HG03457 (cell line): ENCODE results near the gene GPR141.
A peak's percentile ranks its signal among the peaks of the same experiment; 100 is the strongest.

ENCODE experiments used
- ATAC-seq: cut with Tn5 transposase; IDR thresholded peaks from one replicate; pipeline ENCODE4 v1.9.1; 2021; ENCODE audit warnings: moderate number of reproducible peaks; ENCODE audit not compliant: unreplicated experiment

The GPR141 gene, protein sequence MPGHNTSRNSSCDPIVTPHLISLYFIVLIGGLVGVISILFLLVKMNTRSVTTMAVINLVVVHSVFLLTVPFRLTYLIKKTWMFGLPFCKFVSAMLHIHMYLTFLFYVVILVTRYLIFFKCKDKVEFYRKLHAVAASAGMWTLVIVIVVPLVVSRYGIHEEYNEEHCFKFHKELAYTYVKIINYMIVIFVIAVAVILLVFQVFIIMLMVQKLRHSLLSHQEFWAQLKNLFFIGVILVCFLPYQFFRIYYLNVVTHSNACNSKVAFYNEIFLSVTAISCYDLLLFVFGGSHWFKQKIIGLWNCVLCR

DNA sequence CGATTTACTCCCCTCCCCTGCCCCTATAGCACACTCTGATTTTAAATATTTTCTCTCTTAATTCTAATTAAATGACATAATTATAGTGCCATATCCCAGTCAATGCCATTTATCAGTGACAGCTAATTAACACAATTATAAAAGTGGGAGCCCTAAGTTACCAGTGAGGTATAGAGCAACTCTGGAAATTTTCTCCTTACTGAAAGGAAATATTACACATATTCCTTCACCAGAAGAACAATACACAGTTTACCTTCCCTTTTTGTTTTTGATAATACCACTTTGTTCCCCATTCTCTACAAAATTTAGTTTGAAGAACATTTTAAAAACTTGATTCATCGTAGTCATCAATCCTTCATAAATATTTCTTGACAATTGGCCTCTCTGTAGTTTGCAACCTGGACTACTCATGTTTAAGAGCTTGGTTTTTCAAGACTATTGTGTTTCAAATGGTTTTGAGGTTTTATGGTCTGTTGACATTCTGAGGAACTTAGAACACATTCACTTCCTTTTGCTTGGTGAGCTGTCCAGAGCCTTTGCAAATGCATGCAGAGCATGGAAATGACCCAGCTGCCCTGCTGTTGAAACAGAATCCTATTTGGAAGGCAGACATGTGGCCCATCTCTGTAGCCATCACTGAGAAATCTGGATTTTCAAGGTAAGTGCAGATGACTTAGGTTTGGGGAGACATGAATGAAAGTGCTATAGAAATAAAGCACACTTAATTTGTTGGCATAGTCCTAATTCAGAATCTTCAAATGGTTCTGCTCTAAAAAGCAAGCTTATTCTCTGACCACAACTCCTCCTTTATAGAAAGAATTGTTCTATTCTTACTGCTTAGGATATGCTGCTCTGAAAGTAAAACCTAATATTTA is at the start of gene GPR141:
GPR141 (plus strand) TSS at position 521 of the 875 bp plus-strand sequence. CDS start 56,628 bp downstream, outside the sequence.
- ATAC-seq: peak; percentile 91

DNA sequence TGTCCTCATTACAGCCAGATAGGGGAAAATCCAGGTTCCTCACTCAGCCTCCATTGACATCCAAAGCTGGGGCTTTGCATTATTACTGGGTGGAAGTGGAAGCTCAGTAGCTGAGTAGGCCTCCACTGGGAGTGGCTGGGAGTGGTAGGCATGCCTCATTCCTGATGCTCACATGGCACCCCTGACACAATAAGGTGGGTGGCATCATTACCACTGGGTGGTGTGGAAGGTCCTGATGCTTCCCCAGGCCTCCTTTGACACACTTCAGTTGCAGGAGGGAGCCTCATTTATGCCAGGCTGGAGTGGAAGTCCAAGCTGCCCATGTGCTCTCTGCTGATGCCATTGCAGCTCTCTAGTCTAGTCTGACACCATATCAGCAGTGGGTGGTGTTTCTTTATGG is 48.2 kb upstream of the GPR141 start:
- no peak for ATAC-seq

DNA sequence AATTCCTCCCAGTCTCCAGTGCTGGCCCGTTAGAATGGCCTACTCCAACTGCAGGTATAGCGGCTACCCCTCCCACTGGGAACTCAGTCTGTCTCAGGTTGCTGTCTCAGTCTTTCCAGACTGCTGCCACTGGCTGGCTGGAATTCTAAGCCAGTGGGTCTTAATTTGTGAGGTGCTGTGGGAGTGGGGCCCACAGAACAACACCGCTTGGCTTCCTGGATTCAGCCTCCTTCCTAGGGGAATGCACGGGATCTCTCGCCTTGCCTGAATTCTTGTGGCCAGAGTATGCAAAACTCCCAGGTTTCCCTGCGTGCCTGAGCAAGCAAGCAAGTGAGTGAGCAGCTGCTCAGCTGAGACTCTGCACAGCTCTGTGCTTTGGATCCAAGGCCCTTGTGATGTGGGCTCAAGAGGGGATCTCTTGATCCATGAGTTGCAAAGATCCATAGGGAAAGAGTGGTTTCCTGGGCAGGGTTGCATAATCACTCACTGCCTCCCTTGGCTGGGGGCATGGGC is 41.5 kb upstream of the GPR141 start:
- no peak for ATAC-seq

DNA sequence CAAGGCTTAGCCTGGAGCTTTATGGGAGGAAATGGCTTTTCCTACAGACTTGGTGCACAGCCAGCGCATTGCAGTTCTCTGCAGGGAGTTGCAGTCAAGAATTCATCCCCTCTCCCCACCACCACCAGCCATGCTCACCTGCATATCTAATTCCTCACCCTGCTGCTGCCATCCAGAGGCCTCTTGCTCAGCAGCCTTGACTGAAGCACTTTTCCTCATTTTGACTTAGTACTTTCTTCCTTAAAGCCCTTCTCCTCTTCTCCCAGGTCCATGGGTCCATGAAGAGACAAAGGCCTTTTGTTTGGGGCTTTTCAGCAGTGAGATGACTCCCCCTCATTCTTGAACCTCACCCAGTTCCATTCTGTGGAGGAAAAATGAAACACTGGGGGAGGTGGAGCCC is 39.7 kb upstream of the GPR141 start:
- ATAC-seq: no peak

DNA sequence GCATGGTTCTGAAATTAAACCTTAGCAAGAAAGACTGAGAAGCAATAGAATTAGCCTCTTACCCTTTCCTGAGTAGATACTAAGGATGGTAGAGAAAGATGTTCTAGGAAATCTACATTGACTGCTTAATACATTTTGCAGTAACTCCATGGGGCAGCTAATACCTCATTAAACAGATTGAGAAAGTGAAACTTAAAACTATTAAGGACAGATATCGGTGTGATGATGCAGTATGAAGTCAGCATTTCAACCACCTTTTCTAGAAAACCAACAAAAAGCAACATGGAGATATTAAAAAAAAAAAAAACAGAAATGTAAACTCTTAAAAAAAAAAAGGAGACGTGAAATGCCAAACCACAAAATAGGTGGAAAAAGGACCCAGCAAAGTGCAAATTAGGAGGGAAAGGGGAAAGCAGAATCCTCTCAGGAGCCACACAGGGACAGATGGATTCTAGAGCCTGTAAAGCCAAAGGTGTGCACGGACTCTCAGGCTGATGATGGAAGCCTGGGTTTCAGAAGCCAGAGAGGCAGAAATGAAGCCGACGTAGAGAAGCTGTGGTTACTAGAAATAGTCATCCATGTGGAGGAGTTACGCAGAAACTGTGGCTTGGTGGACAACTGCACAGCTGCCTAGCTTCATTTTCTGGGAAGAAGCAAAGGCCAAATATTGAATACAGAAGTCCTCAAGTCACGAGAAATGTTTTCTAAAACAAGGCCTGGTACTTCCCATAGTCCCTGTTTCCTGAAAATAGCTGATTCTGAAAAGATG is 38.1 kb upstream of the GPR141 start:
- no peak for ATAC-seq

DNA sequence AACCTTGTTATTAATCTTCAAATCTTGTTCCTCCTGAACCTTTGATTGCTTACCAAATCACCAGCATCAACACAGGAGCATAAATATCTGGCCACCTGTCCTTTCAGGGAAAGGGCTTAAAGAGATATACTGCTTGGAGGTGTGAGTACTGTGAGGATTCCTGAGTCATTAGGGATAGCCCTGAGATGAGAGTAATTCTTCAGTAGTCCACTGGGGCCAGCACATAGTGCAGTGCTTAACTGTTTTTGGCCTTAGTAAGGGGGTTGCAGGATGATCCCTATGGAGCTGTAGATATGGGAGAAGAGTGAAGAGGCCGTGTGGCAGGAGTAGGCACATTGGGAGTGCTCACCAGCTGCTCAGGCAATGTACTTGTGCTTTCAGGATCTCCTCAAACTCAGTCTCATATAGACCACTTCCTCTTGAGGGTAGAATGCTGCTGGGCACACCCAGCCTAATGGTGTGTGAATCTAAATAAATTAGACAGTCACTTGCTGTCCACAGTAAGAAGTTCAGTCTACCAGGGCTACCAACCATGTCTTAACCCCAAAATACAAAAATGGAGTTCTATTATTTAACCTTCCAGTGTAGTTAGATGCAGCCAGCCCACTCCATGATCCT is 26.5 kb upstream of the GPR141 start:
- peak; percentile 94 for ATAC-seq

DNA sequence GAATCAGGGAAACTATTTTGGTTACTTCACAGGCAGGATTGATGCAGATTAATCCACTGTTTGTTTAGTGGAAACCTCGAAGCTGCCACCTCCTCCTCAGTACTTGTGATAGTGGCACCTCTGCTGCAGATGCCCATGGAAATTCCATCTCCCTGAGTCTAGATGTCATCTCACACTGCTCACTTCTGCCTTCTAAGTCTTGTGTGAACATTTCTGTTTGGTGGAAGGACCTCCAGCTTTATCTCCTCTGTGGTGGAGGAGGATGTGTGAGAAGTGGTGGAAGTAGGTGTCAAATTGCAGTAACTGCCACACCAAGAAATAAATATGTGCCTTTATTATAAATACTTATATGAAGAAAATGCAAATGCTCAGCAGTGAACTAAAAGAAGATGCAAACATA is 25.8 kb upstream of the GPR141 start:
- no peak for ATAC-seq

DNA sequence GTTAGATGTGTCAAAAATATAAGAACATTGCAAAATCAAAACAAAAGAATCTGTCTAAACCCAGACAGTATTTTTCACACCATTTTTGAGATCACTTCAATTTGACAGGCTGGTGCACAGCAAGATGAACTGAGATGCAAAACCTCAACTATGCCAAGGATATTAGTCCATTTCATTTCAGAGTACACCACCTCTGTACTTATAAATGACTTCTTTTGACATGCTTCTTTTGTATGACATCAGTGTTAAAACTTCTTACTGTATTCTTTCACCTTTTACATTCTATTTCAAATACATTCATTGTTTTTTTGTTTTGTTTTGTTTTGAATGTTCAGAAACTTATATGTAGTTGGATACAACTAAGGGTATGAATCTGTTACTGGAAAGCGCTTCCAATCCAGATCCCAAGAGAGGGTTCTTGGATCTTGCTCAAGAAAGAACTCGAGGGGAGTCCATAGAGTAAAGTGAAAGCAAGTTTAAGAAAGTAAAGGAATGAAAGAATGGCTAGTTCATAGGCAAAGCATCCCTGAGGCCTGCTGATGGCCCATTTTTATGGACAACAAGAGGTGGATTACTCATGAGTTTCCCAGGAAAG is 23.5 kb upstream of the GPR141 start:
- no peak for ATAC-seq

DNA sequence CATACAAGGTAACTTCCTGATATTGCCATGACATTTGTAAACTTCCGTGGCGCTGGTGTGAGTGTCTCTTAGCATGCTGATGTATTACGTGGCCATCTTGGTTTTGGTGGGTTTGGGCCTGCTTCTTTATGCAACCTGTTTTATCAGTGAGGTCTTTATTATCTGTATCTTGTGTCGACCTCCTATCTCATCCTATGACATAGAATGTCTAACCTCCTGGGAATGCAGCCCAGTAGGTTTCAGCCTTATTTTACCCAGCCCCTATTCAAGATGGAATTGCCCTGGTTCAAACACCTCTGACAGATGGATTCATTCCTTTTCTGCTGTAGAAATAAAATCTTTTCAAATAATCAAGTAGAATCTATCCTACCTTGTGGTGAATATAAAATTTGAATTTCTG is 23.0 kb upstream of the GPR141 start:
- no peak for ATAC-seq

DNA sequence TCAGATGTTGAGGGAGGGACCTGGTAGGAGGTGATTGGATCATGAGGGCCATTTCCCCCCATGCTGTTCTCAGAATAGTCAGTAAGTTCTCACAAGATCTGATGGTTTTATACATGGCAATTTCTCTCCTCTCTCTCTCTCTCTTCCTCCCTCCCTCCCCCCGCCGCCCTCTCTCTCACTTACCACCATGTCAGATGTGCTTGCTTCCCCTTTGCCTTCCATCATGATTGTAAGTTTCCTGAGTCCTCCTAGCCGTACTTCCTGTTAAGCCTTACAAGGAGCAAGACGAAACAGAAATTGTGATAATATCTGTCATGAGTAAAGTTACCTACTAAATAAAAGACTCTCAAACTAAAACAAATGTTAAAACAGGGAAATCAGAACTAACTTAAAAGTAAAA is 19.9 kb upstream of the GPR141 start:
- no peak for ATAC-seq

DNA sequence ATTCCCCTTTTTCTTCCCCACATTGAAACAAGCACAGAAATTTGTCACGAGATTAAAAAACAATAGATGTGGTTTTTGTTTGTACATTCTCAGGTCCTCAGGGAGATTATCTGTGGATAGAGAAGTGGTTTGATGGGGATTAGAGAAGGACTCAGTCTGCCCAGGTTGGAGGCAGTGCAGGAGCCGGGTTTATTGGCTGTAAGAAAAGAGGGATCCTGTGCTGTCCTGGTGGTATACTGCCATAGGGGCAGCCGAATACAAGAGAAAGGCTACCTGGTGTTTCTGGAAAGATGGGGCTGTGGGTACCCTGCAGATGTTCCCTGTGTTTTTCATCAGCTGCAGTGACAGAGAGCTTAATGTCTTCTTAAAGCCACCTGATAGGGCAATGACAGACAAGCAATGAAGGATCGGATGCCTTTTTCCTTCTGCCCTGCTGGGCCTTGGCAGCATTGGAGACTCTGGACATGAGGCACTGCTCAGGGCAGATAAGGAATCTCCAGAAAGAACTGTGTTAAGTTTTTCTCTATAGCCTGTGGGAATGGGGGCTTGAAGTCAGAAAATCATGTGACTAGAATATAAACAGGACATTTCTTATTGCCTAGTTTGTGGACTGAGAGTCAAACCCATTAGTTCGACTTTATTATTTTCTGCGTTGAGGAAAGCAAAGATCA is 18.1 kb upstream of the GPR141 start:
- ATAC-seq: no peak

DNA sequence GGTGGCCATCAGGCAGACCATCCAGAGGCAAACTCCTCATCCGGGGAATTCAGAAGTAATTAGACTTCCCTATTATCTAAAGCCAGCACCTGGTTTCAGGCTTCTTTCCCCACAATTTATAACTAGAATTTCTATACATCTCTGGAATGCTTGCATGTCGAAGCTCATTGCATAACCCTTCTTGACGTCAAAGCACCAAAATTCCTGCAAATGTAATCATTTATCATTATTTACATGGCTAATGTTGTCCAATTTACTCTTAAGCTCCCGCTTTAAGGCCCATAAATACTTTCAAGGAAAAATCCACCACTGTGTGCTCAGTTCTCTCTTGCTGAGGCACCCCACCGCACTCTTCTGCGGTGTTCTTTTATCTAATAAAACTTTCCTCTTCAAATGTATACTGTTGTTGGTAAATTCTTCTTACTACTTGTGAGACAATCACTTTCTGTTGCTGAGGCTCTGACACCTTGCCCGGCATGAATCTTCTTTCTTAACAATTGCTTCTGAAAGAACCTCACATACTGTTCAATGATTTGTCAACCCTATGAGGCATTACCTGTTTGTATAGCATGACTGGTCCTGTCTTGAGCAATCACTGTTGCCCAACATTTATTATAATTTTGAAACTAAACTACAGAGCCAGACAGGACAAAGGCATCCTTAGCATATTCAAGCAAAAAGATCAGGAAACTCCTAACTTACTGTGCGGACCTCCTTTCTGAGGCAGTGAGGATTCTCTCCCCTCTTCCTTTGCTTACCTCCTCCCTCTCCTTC is 17.4 kb upstream of the GPR141 start:
- no peak for ATAC-seq

DNA sequence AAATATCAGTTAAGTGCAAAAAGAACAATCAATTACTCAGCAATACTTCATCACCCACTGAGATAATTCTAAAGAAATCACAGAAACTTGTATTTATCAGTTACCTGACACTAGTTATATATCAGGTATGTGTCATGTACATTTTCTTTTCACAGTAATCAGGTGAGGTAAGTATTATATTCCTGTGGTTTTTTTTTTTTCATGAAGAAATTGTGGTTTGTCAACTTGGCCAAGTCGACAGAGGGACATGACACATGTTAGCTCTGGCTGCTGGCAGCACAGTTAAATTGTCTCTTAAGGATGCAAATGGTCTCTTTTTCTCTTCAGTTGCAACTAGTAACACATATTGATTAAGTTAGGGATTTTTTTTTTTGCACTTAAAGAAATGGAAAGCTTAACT is 13.7 kb upstream of the GPR141 start:
- no peak for ATAC-seq

DNA sequence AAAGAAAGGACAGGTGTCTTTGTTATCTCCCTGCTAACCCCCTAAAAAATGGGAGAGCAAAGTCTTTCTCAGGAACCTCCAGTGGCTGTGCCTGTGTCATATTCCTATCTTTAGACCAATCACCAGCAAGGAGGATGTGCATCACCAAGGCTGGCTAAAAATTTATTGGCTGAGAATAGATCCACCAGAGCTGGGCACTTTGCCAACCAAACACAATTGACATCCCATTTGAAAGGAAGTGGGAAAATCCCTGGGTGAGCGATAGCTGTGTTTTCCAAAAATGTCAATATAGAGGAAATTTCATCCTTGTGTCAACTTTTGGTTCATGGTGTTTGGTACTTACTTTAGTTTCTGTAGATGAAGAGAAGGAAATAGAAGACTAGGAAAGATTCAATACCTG is 13.1 kb upstream of the GPR141 start:
- ATAC-seq: no peak

DNA sequence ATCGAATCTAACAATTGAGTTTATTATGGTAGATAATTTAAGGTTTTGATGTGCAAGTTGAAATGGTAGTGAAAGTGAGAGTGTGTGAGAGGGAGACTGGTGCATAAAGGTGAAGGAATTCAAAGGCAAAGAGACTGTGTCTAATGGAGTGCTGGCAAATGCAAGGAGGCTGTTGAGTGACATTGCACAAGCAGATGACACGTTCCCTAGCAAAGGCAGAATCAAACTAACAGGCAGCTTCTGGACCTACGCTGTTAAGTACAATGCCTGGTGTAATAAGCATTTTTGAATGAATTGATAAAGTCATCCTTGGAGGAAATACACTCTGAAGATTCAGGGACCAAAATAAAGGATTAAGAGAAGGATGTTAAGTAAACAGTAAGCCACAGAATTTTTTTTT is 11.7 kb upstream of the GPR141 start:
- ATAC-seq: no peak

DNA sequence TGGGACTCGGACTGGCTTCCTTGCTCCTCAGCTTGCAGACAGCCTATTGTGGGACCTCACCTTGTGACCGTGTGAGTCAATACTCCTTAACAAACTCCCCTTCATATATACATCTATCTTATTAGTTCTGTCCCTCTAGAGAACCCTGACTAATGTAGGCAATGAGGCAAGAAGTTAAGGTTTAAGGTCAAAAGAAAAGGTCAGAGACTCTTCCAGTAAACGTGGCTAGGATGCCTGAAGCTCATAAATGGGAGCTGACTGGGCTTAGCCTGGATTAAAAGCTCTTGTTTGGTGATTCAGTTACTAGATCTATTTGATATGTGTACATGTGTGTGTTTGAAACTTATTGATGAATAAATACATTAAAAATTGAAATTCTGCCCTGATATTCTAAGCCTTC is 10.6 kb upstream of the GPR141 start:
- no peak for ATAC-seq

DNA sequence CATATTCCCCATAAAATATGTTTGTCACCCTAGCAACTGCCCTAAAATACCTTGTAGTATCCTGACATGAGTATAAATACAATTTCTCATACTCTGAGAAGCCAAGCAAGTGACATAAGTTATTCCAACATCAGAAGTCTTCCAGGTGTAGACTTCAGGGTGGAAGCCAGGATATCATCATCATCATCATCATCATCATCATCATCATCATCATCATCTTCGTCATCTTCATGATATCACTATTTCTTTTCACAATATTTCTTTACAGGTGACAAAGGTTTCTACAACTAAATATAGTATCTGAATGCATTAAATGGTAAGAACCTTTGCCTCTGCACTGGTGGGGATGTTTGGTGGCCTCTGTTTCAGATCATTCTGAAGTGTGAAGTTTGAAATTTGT is 10.0 kb upstream of the GPR141 start:
- no peak for ATAC-seq

DNA sequence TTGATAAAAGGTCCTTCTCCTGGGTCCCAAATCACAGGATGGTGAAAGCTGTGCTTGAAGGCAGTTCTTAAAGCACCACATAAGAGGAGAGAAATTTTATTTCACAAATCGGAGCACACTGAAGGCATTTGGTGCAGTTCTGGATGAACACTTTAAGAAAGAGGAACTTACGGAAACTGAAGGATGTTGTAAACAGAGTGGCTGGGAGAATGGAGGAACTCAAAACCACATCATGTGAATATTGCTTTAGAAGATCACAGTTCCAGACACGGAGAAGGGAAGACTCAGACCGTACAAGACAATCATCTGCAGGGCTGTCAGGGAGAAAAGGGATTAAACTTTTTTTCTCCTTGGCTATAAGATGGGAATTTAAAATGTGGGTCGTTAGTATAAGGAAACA is 9.0 kb upstream of the GPR141 start:
- ATAC-seq: no peak

DNA sequence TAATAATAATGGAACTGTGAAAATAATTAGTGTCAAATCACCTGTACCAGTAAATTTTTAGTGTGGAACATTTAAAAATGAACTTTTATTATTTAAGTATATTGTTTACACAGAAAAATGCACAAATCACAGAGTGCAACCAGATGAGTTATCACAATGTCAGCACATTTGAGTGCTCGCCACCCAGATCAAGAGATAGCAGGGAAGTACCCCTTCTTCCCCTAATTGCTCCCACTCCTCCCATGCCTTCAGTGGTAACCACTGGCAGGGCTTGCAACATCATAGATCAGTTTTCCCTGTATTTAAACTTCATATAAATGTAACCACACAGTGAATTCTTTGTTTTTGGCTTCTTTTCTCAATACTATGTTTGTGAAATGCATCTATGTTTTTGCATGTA is 7.8 kb upstream of the GPR141 start:
- ATAC-seq: no peak
